CD4-positive, CD25-positive, alpha-beta regulatory T cell (primary cell): ENCODE measurements around the gene EFCAB8. TPM values are rescaled to one million over a fixed set of nuclear protein-coding genes. Genes with fewer than 3 reads are reported as not detected.
A peak's percentile ranks its signal among the peaks of the same experiment; 100 is the strongest.

Experiments used
- ATAC-seq, 2 donors: fragments of 150-1000 bp; cut with Tn5 transposase; one replicate each; pipeline ENCODE4 v1.10.0; 2021; ENCODE audit warnings: low read depth in 2 of 2, moderate number of reproducible peaks in 2 of 2, moderate library complexity in 1 of 2
- DNase-seq, 3 donors: peaks; one replicate each; pipeline versions ENCODE4 v3.0.0 to v3.0.0-alpha.2; 2012 to 2022; ENCODE audit warnings: mixed read lengths in 1 of 3
- H3K27ac ChIP-seq: one replicate; pipeline ENCODE4 v1.7.0; 2013; ENCODE audit warnings: mild to moderate bottlenecking, low read length; ENCODE audit not compliant: insufficient read depth, poor library complexity, severe bottlenecking
- H3K27me3 ChIP-seq: one replicate; pipeline ENCODE4 v1.7.0; 2013; ENCODE audit warnings: low read length; ENCODE audit not compliant: control insufficient read depth, insufficient read depth
- H3K36me3 ChIP-seq: one replicate; pipeline ENCODE4 v1.7.0; 2013; ENCODE audit warnings: mild to moderate bottlenecking, low read length, moderate library complexity; ENCODE audit not compliant: control insufficient read depth, insufficient read depth
- H3K4me1 ChIP-seq: 2 replicates; pipeline ENCODE4 v1.7.0; 2013; ENCODE audit warnings: mild to moderate bottlenecking, low read length; ENCODE audit not compliant: insufficient read depth, control insufficient read depth, poor library complexity, severe bottlenecking
- H3K4me3 ChIP-seq: one replicate; pipeline ENCODE4 v1.7.0; 2013; ENCODE audit warnings: low read depth, mild to moderate bottlenecking, low read length, moderate library complexity
- H3K9me3 ChIP-seq, 2 experiments: 1 replicate in 1 of 2; 2 replicates in 1 of 2; pipeline ENCODE4 v1.7.0; 2013; ENCODE audit warnings: low read length in 2 of 2, mild to moderate bottlenecking in 1 of 2, moderate library complexity in 1 of 2; ENCODE audit not compliant: control insufficient read depth in 2 of 2
- H3K27ac Mint-ChIP-seq, 3 donors: one replicate each; pipeline ENCODE4 v1.8.0; 2020 to 2022; ENCODE audit warnings: mild to moderate bottlenecking in 3 of 3, mixed read lengths in 3 of 3, moderate library complexity in 2 of 3
- H3K27me3 Mint-ChIP-seq: one replicate; pipeline ENCODE4 v1.8.0; 2022; ENCODE audit warnings: mild to moderate bottlenecking, mixed read lengths
- H3K36me3 Mint-ChIP-seq: one replicate; pipeline ENCODE4 v1.8.0; 2020; ENCODE audit warnings: mixed read lengths
- H3K4me1 Mint-ChIP-seq, 4 donors: one replicate each; pipeline ENCODE4 v1.8.0; 2020 to 2022; ENCODE audit warnings: mixed read lengths in 4 of 4, mild to moderate bottlenecking in 1 of 4
- H3K4me3 Mint-ChIP-seq, 4 donors: one replicate each; pipeline ENCODE4 v1.8.0; 2020 to 2022; ENCODE audit warnings: mild to moderate bottlenecking in 4 of 4, mixed read lengths in 4 of 4, moderate library complexity in 3 of 4
- H3K9me3 Mint-ChIP-seq, 7 donors: one replicate each; pipeline ENCODE4 v1.8.0; 2020 to 2022; ENCODE audit warnings: mixed read lengths in 7 of 7, mild to moderate bottlenecking in 3 of 7, moderate library complexity in 2 of 7
- polyA plus RNA-seq, 4 donors: library from polyadenylated mRNA; unstranded; fragments of 300-500 nt; fragmentation: Illumina TruSeq; gene quantifications; one replicate each; pipeline ENCODE4 v1.2.3, GENCODE V29; 2021
- total RNA-seq: library from RNA; stranded (reverse); gene quantifications from one replicate; pipeline ENCODE4 v1.2.3, GENCODE V29; 2022

The EFCAB8 gene
- total and polyA plus RNA-seq, 5 donors from 2014 or later: 1.2 TPM; not detected in 4

- H3K9me3 ChIP-seq: peaks cover 0 to 10% of the 10 kb centered on the region in 2 experiments
- peak overlapping the region; percentile 25 for H3K27ac ChIP-seq
- no peaks in the 10 kb centered on the region for H3K36me3 ChIP-seq
- Mint-ChIP-seq H3K4me3 (peak overlapping the region in 3 of 4 donors; percentile 40 to 57 (median 55)), H3K27ac (peak overlapping the region; percentile 83 to 94 (median 89)), H3K9me3 (peaks cover 0 to 16% (median 0%) of the 10 kb centered on the region in 7 donors), H3K27me3 (no peaks in the 10 kb centered on the region), H3K36me3 (peaks cover 5% of the 10 kb centered on the region), H3K4me1 (peaks cover 6 to 34% (median 15%) of the 10 kb centered on the region in 4 donors)
- DNase-seq (no peak), ATAC-seq (no peak)
- H3K4me3 ChIP-seq: no peak overlapping the region
- H3K4me1 ChIP-seq: peaks cover 51% of the 10 kb centered on the region
- H3K27me3 ChIP-seq: no peaks in the 10 kb centered on the region
These were observed 117.3 kb downstream of the EFCAB8 start for GRCh38 chr20:32975698-32976674.

- Mint-ChIP-seq H3K27me3 (no peaks in the 10 kb centered on the region), H3K36me3 (peaks cover 5% of the 10 kb centered on the region), H3K27ac (peak overlapping the region; percentile 79 to 94 (median 89)), H3K4me1 (peaks cover 6 to 41% (median 16%) of the 10 kb centered on the region in 4 donors), H3K9me3 (peaks cover 0 to 16% (median 0%) of the 10 kb centered on the region in 7 donors), H3K4me3 (peak overlapping the region in 2 of 4 donors; percentile 55 to 57)
- Histone ChIP-seq H3K9me3 (peaks cover 0 to 10% of the 10 kb centered on the region in 2 experiments), H3K4me1 (peaks cover 44% of the 10 kb centered on the region), H3K27ac (peak overlapping the region; percentile 25), H3K36me3 (no peaks in the 10 kb centered on the region), H3K27me3 (no peaks in the 10 kb centered on the region), H3K4me3 (no peak overlapping the region)
- ATAC-seq (no peak), DNase-seq (peak in 1 of 3 donors; percentile 51)
These were observed 118.0 kb downstream of the EFCAB8 start for GRCh38 chr20:32976746-32977145.

GRCh38 chr20:32977281-32978008, 118.7 kb downstream of the EFCAB8 start:
- H3K9me3 Mint-ChIP-seq: peaks cover 0 to 16% (median 0%) of the 10 kb centered on the region in 7 donors
- ATAC-seq (no peak), DNase-seq (no peak)
- H3K27me3 Mint-ChIP-seq: no peaks in the 10 kb centered on the region
- no peaks in the 10 kb centered on the region for H3K36me3 ChIP-seq
- H3K4me1 ChIP-seq: peaks cover 37% of the 10 kb centered on the region
- peaks cover 5% of the 10 kb centered on the region for H3K36me3 Mint-ChIP-seq
- H3K9me3 ChIP-seq: peaks cover 0 to 10% of the 10 kb centered on the region in 2 experiments
- no peak overlapping the region for H3K27ac ChIP-seq
- peaks cover 6 to 46% (median 19%) of the 10 kb centered on the region in 4 donors for H3K4me1 Mint-ChIP-seq
- no peak overlapping the region for H3K4me3 ChIP-seq
- peak overlapping the region; percentile 38 to 89 (median 79) for H3K27ac Mint-ChIP-seq
- H3K27me3 ChIP-seq: no peaks in the 10 kb centered on the region
- peak overlapping the region in 1 of 4 donors; percentile 57 for H3K4me3 Mint-ChIP-seq

GRCh38 chr20:32978009-32978335, 119.2 kb downstream of the EFCAB8 start:
- peaks cover 5 to 46% (median 22%) of the 10 kb centered on the region in 4 donors for H3K4me1 Mint-ChIP-seq
- H3K27ac Mint-ChIP-seq: peak overlapping the region in 1 of 3 donors; percentile 90
- Histone ChIP-seq H3K4me3 (no peak overlapping the region), H3K4me1 (peaks cover 32% of the 10 kb centered on the region), H3K36me3 (no peaks in the 10 kb centered on the region), H3K27ac (no peak overlapping the region), H3K9me3 (peaks cover 0 to 10% of the 10 kb centered on the region in 2 experiments), H3K27me3 (no peaks in the 10 kb centered on the region)
- DNase-seq (no peak), ATAC-seq (no peak)
- H3K4me3 Mint-ChIP-seq: peak overlapping the region in 1 of 4 donors; percentile 48
- no peaks in the 10 kb centered on the region for H3K27me3 Mint-ChIP-seq
- H3K9me3 Mint-ChIP-seq: peaks cover 0 to 16% (median 0%) of the 10 kb centered on the region in 7 donors
- peaks cover 5% of the 10 kb centered on the region for H3K36me3 Mint-ChIP-seq

- peaks cover 0 to 32% (median 19%) of the 10 kb centered on the region in 4 donors for H3K4me1 Mint-ChIP-seq
- Histone ChIP-seq H3K4me3 (no peak overlapping the region), H3K9me3 (peaks cover 0 to 10% of the 10 kb centered on the region in 2 experiments), H3K27ac (no peak overlapping the region), H3K27me3 (no peaks in the 10 kb centered on the region), H3K36me3 (no peaks in the 10 kb centered on the region), H3K4me1 (peaks cover 17% of the 10 kb centered on the region)
- peaks cover 0 to 16% (median 0%) of the 10 kb centered on the region in 7 donors for H3K9me3 Mint-ChIP-seq
- peak overlapping the region; percentile 38 to 86 (median 85) for H3K27ac Mint-ChIP-seq
- H3K36me3 Mint-ChIP-seq: peaks cover 5% of the 10 kb centered on the region
- no peaks in the 10 kb centered on the region for H3K27me3 Mint-ChIP-seq
- peak overlapping the region in 1 of 4 donors; percentile 23 for H3K4me3 Mint-ChIP-seq
- ATAC-seq (no peak), DNase-seq (no peak)
These were observed 120.7 kb downstream of the EFCAB8 start for GRCh38 chr20:32979201-32979998.

- DNase-seq (no peak), ATAC-seq (no peak)
- peak overlapping the region in 1 of 3 donors; percentile 47 for H3K27ac Mint-ChIP-seq
- Histone ChIP-seq H3K36me3 (no peaks in the 10 kb centered on the region), H3K27me3 (no peaks in the 10 kb centered on the region), H3K9me3 (peaks cover 0 to 10% of the 10 kb centered on the region in 2 experiments), H3K4me3 (no peak overlapping the region), H3K4me1 (peaks cover 10% of the 10 kb centered on the region), H3K27ac (no peak overlapping the region)
- peaks cover 0 to 15% (median 0%) of the 10 kb centered on the region in 7 donors for H3K9me3 Mint-ChIP-seq
- no peak overlapping the region for H3K4me3 Mint-ChIP-seq
- peaks cover 5% of the 10 kb centered on the region for H3K36me3 Mint-ChIP-seq
- H3K4me1 Mint-ChIP-seq: peaks cover 0 to 28% (median 15%) of the 10 kb centered on the region in 4 donors
- H3K27me3 Mint-ChIP-seq: no peaks in the 10 kb centered on the region
These were observed 121.6 kb downstream of the EFCAB8 start for GRCh38 chr20:32980131-32980941.
